ENCODE measurements around the gene TYW5.
A peak's percentile ranks its signal among the peaks of the same experiment; 100 is the strongest.
"Not testable (repeated sequence)": the region's sequence is repeated elsewhere in the genome, so short reads cannot be mapped to it uniquely, and the experiment has no call there.

Gene TYW5

GRCh38 chr2:199928626-199929025 lies 26.7 kb downstream of the TYW5 start:
- H3K4me3 ChIP-seq (ENCODE audit: low read length), result no peak overlapping the region
- no peak for DNase-seq (ENCODE audit: low read depth)
- TF ChIP-seq, protein P1, sequence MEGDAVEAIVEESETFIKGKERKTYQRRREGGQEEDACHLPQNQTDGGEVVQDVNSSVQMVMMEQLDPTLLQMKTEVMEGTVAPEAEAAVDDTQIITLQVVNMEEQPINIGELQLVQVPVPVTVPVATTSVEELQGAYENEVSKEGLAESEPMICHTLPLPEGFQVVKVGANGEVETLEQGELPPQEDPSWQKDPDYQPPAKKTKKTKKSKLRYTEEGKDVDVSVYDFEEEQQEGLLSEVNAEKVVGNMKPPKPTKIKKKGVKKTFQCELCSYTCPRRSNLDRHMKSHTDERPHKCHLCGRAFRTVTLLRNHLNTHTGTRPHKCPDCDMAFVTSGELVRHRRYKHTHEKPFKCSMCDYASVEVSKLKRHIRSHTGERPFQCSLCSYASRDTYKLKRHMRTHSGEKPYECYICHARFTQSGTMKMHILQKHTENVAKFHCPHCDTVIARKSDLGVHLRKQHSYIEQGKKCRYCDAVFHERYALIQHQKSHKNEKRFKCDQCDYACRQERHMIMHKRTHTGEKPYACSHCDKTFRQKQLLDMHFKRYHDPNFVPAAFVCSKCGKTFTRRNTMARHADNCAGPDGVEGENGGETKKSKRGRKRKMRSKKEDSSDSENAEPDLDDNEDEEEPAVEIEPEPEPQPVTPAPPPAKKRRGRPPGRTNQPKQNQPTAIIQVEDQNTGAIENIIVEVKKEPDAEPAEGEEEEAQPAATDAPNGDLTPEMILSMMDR (IDR thresholded peaks at IDR 0.05; ENCODE audit: insufficient read depth, low read depth, low read length, missing control alignments), result no peak

DNA sequence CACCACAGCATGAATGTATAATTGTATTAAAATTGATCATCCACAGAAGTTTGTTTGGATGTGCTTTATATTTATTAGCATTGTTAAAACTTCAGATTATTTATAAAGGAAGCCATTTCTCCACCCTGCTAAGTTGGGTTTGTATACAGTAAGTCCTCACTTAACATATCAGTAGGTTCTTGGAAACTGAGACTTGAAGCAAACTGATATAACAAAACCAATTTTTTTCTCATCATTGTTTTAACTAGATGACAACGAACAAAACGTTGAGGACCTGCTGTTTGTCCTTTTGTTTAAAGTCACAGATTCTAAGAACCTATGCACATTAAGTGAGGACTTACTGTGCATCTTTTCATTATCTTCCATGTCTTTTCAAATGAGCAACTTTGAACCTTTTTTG lies 27.1 kb downstream of the TYW5 start:
- H3K4me3 ChIP-seq (ENCODE audit: low read length), result no peak overlapping the region
- DNase-seq (ENCODE audit: low read depth), result no peak
- TF ChIP-seq, protein P1 (IDR thresholded peaks at IDR 0.05; ENCODE audit: insufficient read depth, low read depth, low read length, missing control alignments), result no peak

GRCh38 chr2:199926806-199927205 lies 28.5 kb downstream of the TYW5 start:
- TF ChIP-seq, protein P1 (IDR thresholded peaks at IDR 0.05; ENCODE audit: insufficient read depth, low read depth, low read length, missing control alignments), result no peak
- no peak overlapping the region for H3K4me3 ChIP-seq (ENCODE audit: low read length)
- DNase-seq (ENCODE audit: low read depth), result no peak

- TF ChIP-seq, protein P1 (IDR thresholded peaks at IDR 0.05; ENCODE audit: insufficient read depth, low read depth, low read length, missing control alignments), result no peak
- no peak overlapping the region for H3K4me3 ChIP-seq (ENCODE audit: low read length)
- no peak for DNase-seq (ENCODE audit: low read depth)
Measured at GRCh38 chr2:199923924-199924323, 31.4 kb downstream of the TYW5 start.

DNA sequence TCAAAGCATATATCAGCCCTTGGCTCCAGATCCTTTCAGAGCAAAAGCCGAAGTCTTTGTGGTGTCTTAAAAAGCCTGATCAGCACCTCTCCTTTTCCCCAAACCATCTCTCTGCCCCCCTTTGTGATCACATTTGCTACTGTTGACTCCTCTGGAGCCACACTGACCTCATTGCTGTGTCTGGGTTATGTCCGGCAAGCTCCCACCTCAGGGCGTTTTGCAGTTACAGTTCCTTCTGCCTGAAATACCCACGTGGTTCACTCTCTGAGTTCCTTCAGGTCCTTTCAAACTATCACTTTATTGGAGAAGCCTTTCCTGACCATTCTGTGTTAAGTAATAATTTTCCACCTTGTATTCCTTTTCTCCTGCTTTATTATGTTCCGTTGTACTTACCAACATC lies 32.4 kb downstream of the TYW5 start:
- H3K4me3 ChIP-seq (ENCODE audit: low read length), result no peak overlapping the region
- DNase-seq (ENCODE audit: low read depth), result peak; percentile 5
- TF ChIP-seq, protein P1 (IDR thresholded peaks at IDR 0.05; ENCODE audit: insufficient read depth, low read depth, low read length, missing control alignments), result no peak

- TF ChIP-seq, protein P1 (IDR thresholded peaks at IDR 0.05; ENCODE audit: insufficient read depth, low read depth, low read length, missing control alignments), result no peak
- no peak for DNase-seq (ENCODE audit: low read depth)
Measured at GRCh38 chr2:199916980-199917379, 38.3 kb downstream of the TYW5 start.

DNA sequence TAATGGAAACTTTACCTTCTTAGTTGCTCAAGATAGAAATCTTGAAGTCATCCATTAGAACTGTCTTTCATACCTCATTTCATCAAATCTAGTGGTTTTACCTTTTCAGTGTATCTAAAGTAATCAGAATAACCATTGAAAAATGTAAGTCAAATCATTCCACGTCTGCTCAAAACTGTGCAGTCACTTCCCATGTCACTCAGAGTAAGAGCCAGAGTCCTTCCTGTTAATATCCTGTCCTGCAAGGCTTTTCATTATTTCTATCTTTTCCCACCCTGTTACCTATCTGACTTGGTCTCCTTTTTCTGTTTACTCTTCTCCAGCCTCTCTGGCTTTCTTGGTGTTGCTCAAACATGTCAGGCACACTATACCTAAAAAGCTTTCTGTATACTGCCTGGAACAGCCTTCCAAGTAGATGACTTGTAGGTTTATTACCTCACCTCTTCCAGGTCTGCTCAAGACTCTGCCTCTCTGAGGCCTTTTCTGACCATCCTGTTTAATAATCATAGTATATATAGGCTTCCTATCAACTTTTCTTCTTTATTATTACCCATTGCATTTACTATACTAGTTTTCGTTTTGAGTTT lies 40.8 kb downstream of the TYW5 start:
- H3K4me3 ChIP-seq (ENCODE audit: low read length), result no peak overlapping the region
- peak; percentile 32 for DNase-seq (ENCODE audit: low read depth)
- TF ChIP-seq, protein P1 (IDR thresholded peaks at IDR 0.05; ENCODE audit: insufficient read depth, low read depth, low read length, missing control alignments), result no peak

More at GRCh38 chr2:199916980-199917379, 38.3 kb downstream of the TYW5 start:
- H3K4me3 ChIP-seq (ENCODE audit: low read length), result no peak overlapping the region

DNA sequence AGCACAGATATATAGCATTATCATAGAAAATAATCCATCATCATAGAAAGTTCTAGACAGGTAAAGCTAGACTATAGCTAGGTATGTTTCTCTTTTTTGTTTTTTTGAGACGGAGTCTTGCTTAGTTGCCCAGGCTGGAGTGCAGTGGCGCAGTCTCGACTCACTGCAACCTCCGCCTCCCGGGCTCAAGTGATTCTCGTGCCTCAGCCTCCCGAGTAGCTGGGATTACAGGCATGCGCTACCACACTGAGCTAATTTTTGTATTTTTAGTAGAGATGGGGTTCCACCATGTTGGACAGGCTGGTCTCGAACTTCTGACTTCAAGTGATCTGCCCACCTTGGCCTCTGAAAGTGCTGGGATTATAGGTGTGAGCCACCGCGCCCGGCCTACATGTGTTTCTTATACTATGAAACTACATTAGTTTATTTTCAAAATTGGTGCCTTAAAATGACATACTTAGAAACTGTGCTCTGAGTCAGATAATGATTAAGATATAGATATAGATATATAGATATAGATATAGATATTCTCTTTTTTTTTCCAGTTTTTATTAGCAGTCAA lies 42.7 kb downstream of the TYW5 start:
- peak overlapping the region; percentile 92 for H3K4me3 ChIP-seq (ENCODE audit: low read length)
- not testable (repeated sequence) for DNase-seq (ENCODE audit: low read depth)

All from epithelial cell of esophagus (primary cell).